Measurements from ENCODE around the gene ZBTB7C. TPM values are rescaled to one million over a fixed set of nuclear protein-coding genes. Genes with fewer than 3 reads are reported as not detected.

ZBTB7C gene
- total and polyA plus RNA-seq, 2 of the 8 experiments (the other 6 are each of a cell fraction or from before 2014, with no cell fraction given): 0.15 to 0.45 TPM

GRCh38 chr18:48418539-48419276, 9.5 kb upstream of the ZBTB7C start:
- H3K4me2 ChIP-seq (ENCODE audit: insufficient read depth in 1 of 2, low read depth in 2 of 2, low read length in 2 of 2): no peak overlapping the region
- H3K36me3 ChIP-seq (ENCODE audit: control insufficient read depth in 2 of 4, insufficient read depth in 4 of 4, low read length in 3 of 4): no peaks in the 10 kb centered on the region
- H2BK12ac ChIP-seq (ENCODE audit: low read depth, low read length): no peak overlapping the region
- no peak overlapping the region for H3K4ac ChIP-seq (replicated peaks; ENCODE audit: insufficient read length, low read depth, low read length)
- no peak overlapping the region for H3K14ac ChIP-seq (ENCODE audit: insufficient read length)
- H2BK120ac ChIP-seq (replicated peaks; ENCODE audit: low read depth, low read length): no peak overlapping the region
- no peak overlapping the region for H2BK20ac ChIP-seq (ENCODE audit: low read length)
- H3K18ac ChIP-seq (ENCODE audit: extremely low read depth, low read length): no peak overlapping the region; the same call in 1 of the 2 replicates
- H3K23ac ChIP-seq (ENCODE audit: insufficient read length): no peak overlapping the region
- H3K9me3 ChIP-seq (ENCODE audit: insufficient read depth in 2 of 2, low read depth in 1 of 2, low read length in 1 of 2): no peaks in the 10 kb centered on the region
- no peak overlapping the region for H3K4me3 ChIP-seq (ENCODE audit: extremely low read depth in 1 of 4, insufficient read depth in 2 of 4, low read depth in 3 of 4, low read length in 4 of 4)
- H4K8ac ChIP-seq (ENCODE audit: extremely low read depth, insufficient read depth, low read length): no peak overlapping the region
- no peak overlapping the region for H3K56ac ChIP-seq (replicated peaks; ENCODE audit: insufficient read length, low read depth, low read length)
- no peak overlapping the region for H2AK5ac ChIP-seq (ENCODE audit: low read depth, low read length)
- DNase-seq (ENCODE audit: low read depth in 1 of 2, low spot score in 2 of 2): no peak
- no peaks in the 10 kb centered on the region; a peak in 1 of 7 replicates for H3K4me1 ChIP-seq (replicated peaks in 1 of 4; ENCODE audit: control insufficient read depth in 3 of 4, insufficient read depth in 4 of 4, low read length in 3 of 4)
- no peaks in the 10 kb centered on the region for H4K20me1 ChIP-seq (replicated peaks in 1 of 2; ENCODE audit: control insufficient read depth in 1 of 2, insufficient read depth in 2 of 2, low read length in 2 of 2)
- no peaks in the 10 kb centered on the region for H3K79me2 ChIP-seq (ENCODE audit: control insufficient read depth in 1 of 2, insufficient read depth in 2 of 2, low read length in 2 of 2)
- H3K9ac ChIP-seq (replicated peaks in 1 of 4; ENCODE audit: extremely low read depth in 1 of 4, low read depth in 3 of 4, low read length in 3 of 4): no peak overlapping the region
- no peak overlapping the region for H2BK5ac ChIP-seq (ENCODE audit: low read depth, low read length)
- H4K5ac ChIP-seq (ENCODE audit: insufficient read length, low read depth, low read length): no peak overlapping the region
- H3K27ac ChIP-seq (ENCODE audit: low read depth, low read length): no peak overlapping the region
- FAIRE-seq: no peak
- WGBS, 2 experiments (ENCODE audit: extremely low coverage in 1 of 2, insufficient coverage in 1 of 2, insufficient read length in 1 of 2, insufficient replicate concordance in 2 of 2, low coverage in 1 of 2, low lambda C conversion rate in 2 of 2, missing lambda C conversion rate in 1 of 2): 82% methylated on average over 9 of the region's 9 CpGs; no CpG with 5 or more reads in 1 of the 2 experiments
- H3K23me2 ChIP-seq (ENCODE audit: low read depth, low read length): peaks cover 4% of the 10 kb centered on the region
- POLR2A ChIA-PET (ENCODE audit: partially characterized antibody): interaction anchor here (0.5 kb wide), 1 partner anchor 262 kb away, joined by 3 read pairs; no protein-coding TSS in a partner anchor
- H3K27me3 ChIP-seq (replicated peaks in 1 of 4; ENCODE audit: control insufficient read depth in 3 of 4, extremely low read depth in 1 of 4, insufficient read depth in 3 of 4, low read length in 3 of 4): peaks cover 0 to 5% (median 2%) of the 10 kb centered on the region in 4 experiments; a peak in 3 of 7 replicates
- no peaks in the 10 kb centered on the region for H3K79me1 ChIP-seq (ENCODE audit: low read depth, low read length)
- H4K91ac ChIP-seq (replicated peaks; ENCODE audit: insufficient read length, low read length): no peak overlapping the region
- CTCF ChIA-PET (ENCODE audit: partially characterized antibody): interaction anchor here (0.9 to 4.5 kb wide), 8 partner anchors 10 to 414 kb away, joined by 3 to 26 read pairs (median 4); no protein-coding TSS in a partner anchor
- H2BK15ac ChIP-seq (ENCODE audit: low read length): no peak overlapping the region
- no peak overlapping the region for H2AFZ ChIP-seq (ENCODE audit: low read length)
- no peak for TF ChIP-seq TCF12 (IDR thresholded peaks at IDR 0.05; ENCODE audit: low read depth, low read length)
- TF ChIP-seq CBX8 (IDR thresholded peaks at IDR 0.05; ENCODE audit: borderline replicate concordance, low read depth, low read length): no peak
- TF ChIP-seq GTF2F1 (IDR thresholded peaks at IDR 0.05; ENCODE audit: borderline replicate concordance, low read depth, low read length): no peak
- no peak for TF ChIP-seq CBX5 (IDR thresholded peaks at IDR 0.05; ENCODE audit: low read depth, low read length)
- TF ChIP-seq POLR2A (IDR thresholded peaks at IDR 0.05; ENCODE audit: control extremely low read depth in 1 of 2, low read depth in 2 of 2, low read length in 2 of 2): no peak
- no peak for TF ChIP-seq TBP (IDR thresholded peaks at IDR 0.05; ENCODE audit: low read depth, low read length)
- TF ChIP-seq BRCA1 (IDR thresholded peaks at IDR 0.05; ENCODE audit: low read depth, low read length): no peak
- no peak for TF ChIP-seq JUND (IDR thresholded peaks at IDR 0.05; ENCODE audit: low read length)
- TF ChIP-seq ATF3 (IDR thresholded peaks at IDR 0.05; ENCODE audit: insufficient read depth, low read depth, low read length): no peak
- no peak for TF ChIP-seq YY1 (IDR thresholded peaks at IDR 0.05; ENCODE audit: low read depth, low read length)
- no peak for TF ChIP-seq ZNF274 (IDR thresholded peaks at IDR 0.05; ENCODE audit: borderline replicate concordance, extremely low read depth, low read length)
- no peak for TF ChIP-seq RBBP5 (IDR thresholded peaks at IDR 0.05; ENCODE audit: borderline replicate concordance, low read depth, low read length)
